HUES64 (cell line): Measurements from ENCODE around the gene CCSER2.
A peak's percentile ranks its signal among the peaks of the same experiment; 100 is the strongest.

Experiments
- H3K27ac ChIP-seq: 2 replicates; pipeline ENCODE4 v1.7.0; 2013; ENCODE audit warnings: low read depth, low read length, inconsistent platforms
- H3K27me3 ChIP-seq: 2 replicates; pipeline ENCODE4 v1.6.1; 2013; ENCODE audit warnings: mild to moderate bottlenecking, low read length; ENCODE audit not compliant: insufficient read depth
- H3K36me3 ChIP-seq: 2 replicates; pipeline ENCODE4 v1.6.1; 2013; ENCODE audit warnings: mild to moderate bottlenecking, low read length; ENCODE audit not compliant: insufficient read depth
- H3K4me1 ChIP-seq: 2 replicates; pipeline ENCODE4 v1.6.1; 2013; ENCODE audit warnings: mild to moderate bottlenecking, low read length, moderate library complexity; ENCODE audit not compliant: insufficient read depth
- H3K4me3 ChIP-seq: 2 replicates; pipeline ENCODE4 v1.5.1; 2013; ENCODE audit warnings: mild to moderate bottlenecking, low read length, moderate library complexity
- H3K9ac ChIP-seq: 2 replicates; pipeline ENCODE4 v1.6.1; 2013; ENCODE audit warnings: mild to moderate bottlenecking, low read depth, low read length
- H3K9me3 ChIP-seq: 2 replicates; pipeline ENCODE4 v1.6.1; 2013; ENCODE audit warnings: low read depth, low read length; ENCODE audit not compliant: insufficient read depth
- WGBS: fragments of 150-250, 120-280 bp; methylation state at CpG from one replicate; pipeline ENCODE4 v1.1.7; 2013; ENCODE audit warnings: missing lambda C conversion rate; 5-methylcytosine and 5-hydroxymethylcytosine counted together

The CCSER2 gene

DNA sequence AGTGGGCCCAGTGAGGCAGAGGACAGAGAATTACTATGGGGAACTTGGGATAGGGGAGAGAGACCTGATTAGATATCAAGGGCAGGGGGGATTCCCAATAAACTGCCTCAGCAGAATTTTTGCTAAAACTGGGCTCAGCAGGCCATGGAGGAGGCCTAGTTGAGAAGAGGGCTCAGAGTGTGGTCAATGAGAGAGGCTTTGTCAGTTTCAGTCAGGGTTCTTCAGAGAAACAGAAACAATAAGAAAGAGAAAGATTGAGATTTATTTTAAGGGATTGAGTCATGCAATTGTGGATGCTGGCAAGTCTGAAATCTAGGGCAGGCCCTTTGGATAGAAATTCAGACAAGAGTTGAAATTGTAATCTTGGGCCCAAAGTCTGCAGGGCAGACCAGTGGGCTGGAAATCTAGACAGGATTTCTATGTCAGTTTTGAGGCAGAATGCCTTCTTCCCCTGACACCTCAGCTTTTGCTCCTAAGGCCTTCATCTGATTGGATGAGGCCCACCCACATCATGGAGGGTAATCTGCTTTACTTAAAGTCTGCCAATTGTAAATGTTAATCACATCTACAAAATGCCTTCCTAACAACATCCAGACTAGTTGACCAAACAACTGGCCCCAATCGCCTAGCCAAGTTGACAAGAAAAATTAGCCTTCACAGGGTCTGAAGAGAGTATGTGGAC lies 33.5 kb upstream of the CCSER2 start:
- Histone ChIP-seq H3K27me3 (no peaks in the 10 kb centered on the region), H3K9me3 (no peaks in the 10 kb centered on the region), H3K36me3 (no peaks in the 10 kb centered on the region), H3K9ac (no peak overlapping the region), H3K4me1 (peaks cover 19% of the 10 kb centered on the region), H3K4me3 (no peak overlapping the region), H3K27ac (no peak overlapping the region)
- WGBS: 92% methylated on average over 1 of the region's 1 CpG

DNA sequence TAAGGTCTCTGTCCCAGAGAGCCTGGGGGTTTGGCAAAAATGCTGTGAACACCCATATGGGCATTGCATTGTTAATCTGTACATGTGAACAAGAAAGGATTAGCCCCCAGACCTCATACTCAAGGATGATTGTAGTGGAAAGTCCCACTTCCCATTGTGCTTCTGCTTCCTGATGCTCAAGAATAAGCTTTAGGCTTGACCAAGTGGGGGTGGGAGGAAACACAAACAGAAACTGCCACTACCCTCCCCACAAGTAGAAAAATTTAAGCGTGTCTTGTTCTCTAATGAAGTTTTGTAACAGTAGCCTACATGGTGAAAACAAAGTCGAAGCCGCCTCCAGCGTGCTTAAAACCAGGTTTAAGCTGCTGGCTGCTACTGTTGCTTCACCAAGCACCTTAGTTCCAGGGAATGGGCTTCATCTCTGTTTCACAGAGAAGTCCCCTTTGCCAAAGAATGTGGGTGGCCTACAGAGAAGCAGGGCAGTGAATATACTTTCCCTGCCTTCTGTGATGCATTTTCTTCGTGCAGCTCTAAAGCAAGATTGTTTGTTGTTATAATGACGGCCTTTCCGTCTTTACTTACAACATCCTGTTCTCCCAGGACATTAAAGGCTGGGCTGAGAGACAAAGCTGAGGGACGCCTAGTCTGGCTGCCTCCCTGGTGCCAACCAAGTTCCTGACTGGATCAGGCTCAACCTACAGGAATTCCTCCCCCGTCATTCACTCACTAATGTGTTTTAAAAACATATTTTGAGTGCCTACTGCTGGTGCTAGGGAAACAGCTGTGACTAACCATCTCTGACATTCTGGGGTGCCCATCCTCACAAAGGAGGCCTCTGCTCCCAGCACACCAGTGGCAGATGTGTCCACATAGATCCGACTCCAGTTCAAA lies 32.1 kb upstream of the CCSER2 start:
- H3K9me3 ChIP-seq: no peaks in the 10 kb centered on the region
- peak overlapping the region; percentile 63; the same call in 1 of the 2 replicates for H3K27ac ChIP-seq
- no peak overlapping the region for H3K4me3 ChIP-seq
- H3K4me1 ChIP-seq: peaks cover 19% of the 10 kb centered on the region
- WGBS: 48% methylated on average over 10 of the region's 10 CpGs
- no peak overlapping the region for H3K9ac ChIP-seq
- H3K36me3 ChIP-seq: no peaks in the 10 kb centered on the region
- H3K27me3 ChIP-seq: no peaks in the 10 kb centered on the region

DNA sequence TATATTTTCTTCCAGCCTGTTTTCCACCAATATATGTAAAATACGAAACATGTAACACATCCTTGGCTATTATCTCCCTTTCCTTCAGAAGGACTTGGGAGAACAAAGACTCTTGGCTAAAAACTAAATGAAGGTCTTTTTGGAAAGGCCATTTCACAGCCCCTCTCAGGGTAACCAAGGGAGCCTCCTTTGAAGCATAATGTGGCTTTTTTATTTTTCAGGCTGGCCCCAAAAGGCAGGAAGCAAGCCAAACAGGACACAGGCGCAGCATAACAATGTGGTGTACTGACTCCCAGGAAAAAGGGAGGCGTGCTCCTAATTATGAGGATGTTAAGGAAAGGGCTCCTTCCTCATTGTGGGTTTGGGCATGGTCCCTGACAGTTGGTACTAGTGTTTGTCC lies 30.3 kb upstream of the CCSER2 start:
- Histone ChIP-seq H3K4me1 (peaks cover 25% of the 10 kb centered on the region), H3K27me3 (no peaks in the 10 kb centered on the region), H3K36me3 (no peaks in the 10 kb centered on the region), H3K27ac (no peak overlapping the region), H3K4me3 (no peak overlapping the region), H3K9me3 (no peaks in the 10 kb centered on the region), H3K9ac (no peak overlapping the region)
- WGBS: 91% methylated on average over 3 of the region's 3 CpGs

DNA sequence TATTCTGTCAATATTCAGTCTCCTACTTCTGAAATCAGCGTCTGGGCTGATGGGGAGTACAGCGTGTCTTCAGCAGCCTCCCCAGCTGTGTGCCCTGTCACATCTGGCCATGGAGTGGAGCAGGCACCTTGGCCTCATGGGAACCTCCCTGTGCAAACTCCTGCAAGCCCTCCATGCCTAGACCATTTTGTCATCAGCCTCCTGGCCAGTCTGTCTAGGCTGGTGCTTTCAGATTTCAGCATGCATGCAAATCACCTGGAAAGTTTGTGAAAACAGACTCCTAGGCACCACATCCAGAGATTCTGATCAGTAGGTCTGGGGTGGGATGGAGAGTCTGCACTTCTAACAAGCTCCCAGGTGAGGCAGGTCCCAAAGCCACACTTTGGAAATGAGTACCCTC lies 26.2 kb upstream of the CCSER2 start:
- H3K27ac ChIP-seq: no peak overlapping the region

DNA sequence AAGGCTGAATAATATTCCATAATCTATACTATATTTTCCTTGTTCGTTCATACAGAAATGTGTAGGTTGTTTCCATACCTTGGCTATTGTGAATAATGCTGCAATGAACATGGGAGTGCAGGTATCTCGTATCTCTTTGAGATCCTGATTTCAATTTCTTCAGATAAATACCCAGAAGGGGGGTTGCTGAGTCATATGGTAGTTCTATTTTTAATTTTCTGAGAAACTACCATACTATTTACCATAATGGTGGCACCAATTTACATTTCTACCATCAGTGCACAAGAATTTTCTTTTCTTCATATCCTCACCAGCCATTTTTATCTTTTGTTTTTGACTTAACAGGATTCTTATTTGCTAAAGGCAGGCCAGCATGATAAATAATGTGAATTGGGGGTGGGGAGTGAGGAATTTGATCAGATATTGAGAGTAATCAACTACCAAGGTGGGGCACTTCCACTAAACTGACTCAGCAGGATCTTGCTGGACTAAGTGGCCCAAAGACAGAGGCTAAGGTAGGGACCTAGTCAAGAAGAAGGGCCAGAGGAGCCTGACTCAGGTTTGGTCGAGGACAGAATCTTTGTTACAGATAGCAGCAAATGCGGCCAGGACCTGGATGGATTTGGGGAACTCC lies 21.5 kb upstream of the CCSER2 start:
- no peak overlapping the region for H3K4me3 ChIP-seq
- H3K4me1 ChIP-seq: peaks cover 17% of the 10 kb centered on the region
- no peak overlapping the region for H3K9ac ChIP-seq
- H3K27ac ChIP-seq: no peak overlapping the region
- H3K9me3 ChIP-seq: no peaks in the 10 kb centered on the region
- no peaks in the 10 kb centered on the region for H3K36me3 ChIP-seq
- WGBS: 94% methylated on average over 4 of the region's 4 CpGs
- H3K27me3 ChIP-seq: no peaks in the 10 kb centered on the region

More for the DNA sequence above, 26.2 kb upstream of the CCSER2 start:
- Histone ChIP-seq H3K4me3 (no peak overlapping the region), H3K9me3 (no peaks in the 10 kb centered on the region), H3K36me3 (no peaks in the 10 kb centered on the region), H3K9ac (no peak overlapping the region), H3K27me3 (no peaks in the 10 kb centered on the region), H3K4me1 (peaks cover 12% of the 10 kb centered on the region; the same call in 1 of the 2 replicates)
- 85% methylated on average over 2 of the region's 2 CpGs for WGBS

DNA sequence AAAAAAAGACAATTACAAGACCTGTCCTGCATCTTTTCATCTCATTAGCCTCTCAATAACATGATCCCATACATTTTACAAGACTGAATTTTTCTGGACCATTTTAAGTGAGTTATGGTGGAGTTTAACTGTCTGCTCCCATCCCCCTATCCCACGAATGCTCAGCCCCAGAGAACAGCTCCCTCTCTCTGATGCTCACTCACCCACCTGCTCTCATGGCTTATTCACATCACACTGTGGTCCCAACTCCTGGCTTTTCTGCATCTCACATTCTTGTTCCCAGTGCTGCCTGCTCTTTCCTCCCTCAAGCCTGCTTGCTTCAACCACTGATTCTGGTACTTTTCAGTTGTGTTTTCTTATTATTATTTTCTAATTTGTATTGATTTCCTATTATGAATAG lies 20.4 kb upstream of the CCSER2 start:
- Histone ChIP-seq H3K27ac (no peak overlapping the region), H3K4me1 (peaks cover 11% of the 10 kb centered on the region), H3K27me3 (no peaks in the 10 kb centered on the region), H3K36me3 (no peaks in the 10 kb centered on the region), H3K4me3 (no peak overlapping the region), H3K9ac (no peak overlapping the region), H3K9me3 (no peaks in the 10 kb centered on the region)
- WGBS: 61% methylated on average over 1 of the region's 1 CpG

DNA sequence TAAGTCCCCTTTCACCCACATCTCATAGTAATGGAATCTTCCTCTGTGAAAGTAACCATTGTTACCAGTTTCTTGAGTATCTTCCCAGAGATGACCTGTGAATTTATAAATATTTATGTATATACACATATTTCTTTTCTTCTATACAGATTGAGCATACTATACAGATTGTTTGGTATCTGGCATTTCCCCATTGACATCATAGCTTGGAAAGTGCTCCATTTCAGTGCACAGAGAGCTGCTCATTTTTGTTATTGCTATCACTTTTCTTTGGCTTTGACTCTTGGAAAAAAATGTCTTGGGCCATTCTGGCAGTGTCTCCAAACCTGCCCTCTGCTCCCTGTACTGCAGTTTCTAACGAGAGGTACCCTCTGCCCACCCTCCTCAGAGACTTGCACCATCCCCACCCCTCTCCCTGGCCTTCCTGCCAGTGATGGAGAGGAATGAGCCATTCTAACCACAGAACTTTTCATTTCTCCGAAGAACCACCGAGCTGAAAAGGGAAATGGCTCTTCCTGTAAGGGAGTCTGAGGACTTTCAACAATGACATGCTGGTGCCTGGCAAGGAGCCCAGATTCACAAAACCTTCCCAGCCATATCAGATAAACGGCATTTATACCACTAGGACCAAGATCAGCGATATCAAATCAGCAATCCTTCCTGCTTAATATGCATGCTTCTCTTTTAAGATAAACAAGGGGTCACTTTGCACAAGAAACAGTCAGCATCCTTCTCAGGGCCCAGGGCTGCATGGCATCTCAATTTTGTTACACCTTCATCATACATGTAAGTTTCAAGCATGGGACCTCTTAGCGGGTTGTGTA lies 19.7 kb upstream of the CCSER2 start:
- Histone ChIP-seq H3K36me3 (no peaks in the 10 kb centered on the region), H3K4me1 (peaks cover 11% of the 10 kb centered on the region), H3K9me3 (no peaks in the 10 kb centered on the region), H3K9ac (no peak overlapping the region), H3K27ac (no peak overlapping the region), H3K27me3 (no peaks in the 10 kb centered on the region), H3K4me3 (no peak overlapping the region)
- 87% methylated on average over 6 of the region's 6 CpGs for WGBS

DNA sequence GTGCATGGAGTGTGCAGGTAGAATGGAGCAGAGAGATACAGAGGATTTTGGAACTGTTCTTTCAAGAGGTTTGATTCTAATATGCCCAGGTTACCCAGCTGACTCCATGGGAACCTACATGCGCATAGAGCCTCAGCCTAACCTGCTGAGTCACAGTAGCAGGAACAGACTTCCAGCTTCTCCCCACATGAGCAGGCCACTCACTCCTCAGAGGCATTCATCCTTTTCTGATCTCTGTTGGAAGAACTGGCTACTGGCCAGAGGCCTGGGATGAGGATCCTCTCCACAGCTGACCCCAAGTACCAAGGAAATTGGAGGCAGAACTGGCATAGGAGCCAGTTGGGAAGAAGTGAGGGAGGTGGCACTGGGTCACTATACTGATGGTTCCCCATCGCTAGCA lies 17.9 kb upstream of the CCSER2 start:
- Histone ChIP-seq H3K4me1 (peaks cover 16% of the 10 kb centered on the region), H3K36me3 (no peaks in the 10 kb centered on the region), H3K27ac (no peak overlapping the region), H3K27me3 (no peaks in the 10 kb centered on the region), H3K4me3 (no peak overlapping the region), H3K9ac (no peak overlapping the region), H3K9me3 (no peaks in the 10 kb centered on the region)
- WGBS: 93% methylated on average over 2 of the region's 2 CpGs

DNA sequence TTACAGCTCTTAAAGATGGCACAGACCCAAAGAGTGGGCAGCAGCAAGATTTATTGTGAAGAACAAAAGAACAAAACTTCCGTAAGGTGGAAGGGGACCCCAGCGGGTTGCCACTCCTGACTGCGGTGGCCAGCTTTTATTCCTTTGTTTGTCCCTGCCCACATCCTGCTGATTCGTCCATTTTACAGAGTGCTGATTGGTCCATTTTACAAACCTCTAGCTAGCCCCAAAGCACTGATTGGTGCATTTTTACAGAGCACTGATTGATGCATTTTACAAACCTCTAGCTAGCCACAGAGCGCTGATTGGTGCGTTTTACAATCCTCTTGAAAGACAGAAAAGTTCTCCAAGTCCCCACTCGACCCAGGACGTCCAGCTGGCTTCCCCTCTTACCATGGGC lies 16.8 kb upstream of the CCSER2 start:
- H3K36me3 ChIP-seq: no peaks in the 10 kb centered on the region
- H3K27me3 ChIP-seq: no peaks in the 10 kb centered on the region
- 94% methylated on average over 8 of the region's 8 CpGs for WGBS
- no peak overlapping the region for H3K27ac ChIP-seq
- no peak overlapping the region for H3K9ac ChIP-seq
- H3K4me1 ChIP-seq: peaks cover 16% of the 10 kb centered on the region
- no peak overlapping the region for H3K4me3 ChIP-seq
- no peaks in the 10 kb centered on the region for H3K9me3 ChIP-seq

DNA sequence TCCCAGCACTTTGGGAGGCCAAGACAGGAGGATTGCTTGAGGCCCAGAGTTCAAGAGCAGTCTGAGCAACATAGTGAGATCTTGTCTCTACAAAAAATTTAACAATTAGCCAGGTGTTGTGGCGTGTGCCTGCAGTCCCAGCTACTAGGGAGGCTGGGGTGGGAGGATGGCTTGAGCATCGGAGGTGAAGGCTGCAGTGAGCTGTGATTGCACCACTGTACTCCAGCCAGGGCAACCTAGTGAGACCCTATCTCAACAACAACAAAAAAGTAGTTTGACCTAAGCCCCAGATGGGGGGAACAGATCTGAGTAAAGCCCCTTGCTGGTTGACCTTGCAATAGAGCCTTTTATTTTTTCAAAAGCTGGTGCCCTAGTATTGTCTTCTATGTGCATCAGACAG lies 15.6 kb upstream of the CCSER2 start:
- Histone ChIP-seq H3K9me3 (no peaks in the 10 kb centered on the region), H3K4me1 (peaks cover 16% of the 10 kb centered on the region), H3K27ac (no peak overlapping the region), H3K36me3 (no peaks in the 10 kb centered on the region), H3K4me3 (no peak overlapping the region), H3K27me3 (no peaks in the 10 kb centered on the region), H3K9ac (no peak overlapping the region)
- WGBS: 100% methylated on average over 2 of the region's 2 CpGs
